Measurements from ENCODE around the gene FAM89A. TPM values are rescaled to one million over a fixed set of nuclear protein-coding genes. Genes with fewer than 3 reads are reported as not detected.

Gene FAM89A
- total and polyA plus RNA-seq, 2 of the 8 experiments (the other 6 are each of a cell fraction or from before 2014, with no cell fraction given), result 2.1 to 2.2 TPM

DNA sequence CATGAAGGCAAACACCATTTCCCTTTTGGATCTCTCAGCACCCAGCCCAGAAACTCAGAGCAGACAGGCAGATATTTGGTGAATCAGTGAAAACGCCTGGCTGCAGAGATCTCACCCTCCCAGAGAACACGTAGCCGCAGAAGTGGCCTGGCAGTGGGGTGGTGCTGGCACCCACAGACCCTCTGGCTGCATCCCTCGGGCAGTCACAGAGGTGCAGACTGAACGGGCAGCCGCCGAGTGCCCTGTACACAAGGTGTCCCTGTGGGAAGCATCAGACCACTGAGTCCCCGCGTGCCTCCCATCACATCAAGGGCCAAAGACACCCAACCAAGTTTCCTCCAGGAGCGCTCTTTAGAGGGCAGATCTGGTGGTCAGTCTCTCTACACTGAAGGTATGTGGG, 12.1 kb downstream of the FAM89A start:
- ChIA-PET POLR2A (ENCODE audit: partially characterized antibody) (no interaction called here), CTCF (ENCODE audit: partially characterized antibody) (interaction anchor here (1.5 kb wide), 1 partner anchor 13 kb away, joined by 6 read pairs; the partner anchor contains the start of gene FAM89A)
- Histone ChIP-seq H4K5ac (ENCODE audit: insufficient read length, low read depth, low read length) (no peak overlapping the region), H3K4me2 (ENCODE audit: insufficient read depth in 1 of 2, low read depth in 2 of 2, low read length in 2 of 2) (no peak overlapping the region), H2BK120ac (replicated peaks; ENCODE audit: low read depth, low read length) (no peak overlapping the region), H3K9me3 (ENCODE audit: insufficient read depth in 2 of 2, low read depth in 1 of 2, low read length in 1 of 2) (no peaks in the 10 kb centered on the region), H3K79me2 (ENCODE audit: control insufficient read depth in 1 of 2, insufficient read depth in 2 of 2, low read length in 2 of 2) (no peaks in the 10 kb centered on the region), H3K4me3 (ENCODE audit: extremely low read depth in 1 of 4, insufficient read depth in 2 of 4, low read depth in 3 of 4, low read length in 4 of 4) (no peak overlapping the region), H4K8ac (ENCODE audit: extremely low read depth, insufficient read depth, low read length) (no peak overlapping the region), H3K23me2 (ENCODE audit: low read depth, low read length) (no peaks in the 10 kb centered on the region; the same call in 1 of the 2 replicates), H2BK15ac (ENCODE audit: low read length) (no peak overlapping the region), H3K18ac (ENCODE audit: extremely low read depth, low read length) (no peak overlapping the region), H3K36me3 (ENCODE audit: control insufficient read depth in 2 of 4, insufficient read depth in 4 of 4, low read length in 3 of 4) (no peaks in the 10 kb centered on the region), H3K14ac (ENCODE audit: insufficient read length) (no peak overlapping the region), H3K27ac (ENCODE audit: low read depth, low read length) (no peak overlapping the region), H3K56ac (replicated peaks; ENCODE audit: insufficient read length, low read depth, low read length) (no peak overlapping the region), H3K9ac (replicated peaks in 1 of 4; ENCODE audit: extremely low read depth in 1 of 4, low read depth in 3 of 4, low read length in 3 of 4) (no peak overlapping the region), H3K27me3 (replicated peaks in 1 of 4; ENCODE audit: control insufficient read depth in 3 of 4, extremely low read depth in 1 of 4, insufficient read depth in 3 of 4, low read length in 3 of 4) (no peaks in the 10 kb centered on the region; a peak in 3 of 7 replicates), H2BK12ac (ENCODE audit: low read depth, low read length) (0 out of 2 replicates have a peak overlapping the region, but pooled peaks have one; percentile 27), H3K4me1 (replicated peaks in 1 of 4; ENCODE audit: control insufficient read depth in 3 of 4, insufficient read depth in 4 of 4, low read length in 3 of 4) (no peaks in the 10 kb centered on the region), H3K4ac (replicated peaks; ENCODE audit: insufficient read length, low read depth, low read length) (no peak overlapping the region), H2AK5ac (ENCODE audit: low read depth, low read length) (no peak overlapping the region), H4K91ac (replicated peaks; ENCODE audit: insufficient read length, low read length) (no peak overlapping the region), H3K79me1 (ENCODE audit: low read depth, low read length) (no peaks in the 10 kb centered on the region), H2AFZ (ENCODE audit: low read length) (no peak overlapping the region), H2BK20ac (ENCODE audit: low read length) (0 out of 2 replicates have a peak overlapping the region, but pooled peaks have one; percentile 32), H3K23ac (ENCODE audit: insufficient read length) (no peak overlapping the region), H4K20me1 (replicated peaks in 1 of 2; ENCODE audit: control insufficient read depth in 1 of 2, insufficient read depth in 2 of 2, low read length in 2 of 2) (no peaks in the 10 kb centered on the region), H2BK5ac (ENCODE audit: low read depth, low read length) (peak overlapping the region; percentile 32; the same call in 1 of the 2 replicates)
- FAIRE-seq, result no peak
- no peak for DNase-seq (ENCODE audit: low read depth in 1 of 2, low spot score in 2 of 2)
- 93% methylated on average over 10 of the region's 10 CpGs; no CpG with 5 or more reads in 1 of the 2 experiments for WGBS, 2 experiments (ENCODE audit: extremely low coverage in 1 of 2, insufficient coverage in 1 of 2, insufficient read length in 1 of 2, insufficient replicate concordance in 2 of 2, low coverage in 1 of 2, low lambda C conversion rate in 2 of 2, missing lambda C conversion rate in 1 of 2)
- TF ChIP-seq RFX5 (IDR thresholded peaks at IDR 0.05; ENCODE audit: borderline replicate concordance, low read depth, low read length) (no peak), RNF2 (IDR thresholded peaks at IDR 0.05; ENCODE audit: borderline replicate concordance, low read depth, low read length, missing control alignments, poor library complexity, severe bottlenecking) (no peak), HDAC6 (IDR thresholded peaks at IDR 0.05; ENCODE audit: low read depth, low read length) (no peak), ZNF274 (IDR thresholded peaks at IDR 0.05; ENCODE audit: borderline replicate concordance, extremely low read depth, low read length) (no peak), NRF1 (IDR thresholded peaks at IDR 0.05; ENCODE audit: low read depth, low read length) (no peak), SP2 (IDR thresholded peaks at IDR 0.05; ENCODE audit: low read length) (no peak), EP300 (IDR thresholded peaks at IDR 0.05; ENCODE audit: borderline replicate concordance in 1 of 2, low read depth in 2 of 2, low read length in 2 of 2) (no peak), SRF (IDR thresholded peaks at IDR 0.05; ENCODE audit: low read depth, low read length) (no peak), SUZ12 (IDR thresholded peaks at IDR 0.05; ENCODE audit: low read length) (no peak)
- TF ChIP-seq, protein P1, sequence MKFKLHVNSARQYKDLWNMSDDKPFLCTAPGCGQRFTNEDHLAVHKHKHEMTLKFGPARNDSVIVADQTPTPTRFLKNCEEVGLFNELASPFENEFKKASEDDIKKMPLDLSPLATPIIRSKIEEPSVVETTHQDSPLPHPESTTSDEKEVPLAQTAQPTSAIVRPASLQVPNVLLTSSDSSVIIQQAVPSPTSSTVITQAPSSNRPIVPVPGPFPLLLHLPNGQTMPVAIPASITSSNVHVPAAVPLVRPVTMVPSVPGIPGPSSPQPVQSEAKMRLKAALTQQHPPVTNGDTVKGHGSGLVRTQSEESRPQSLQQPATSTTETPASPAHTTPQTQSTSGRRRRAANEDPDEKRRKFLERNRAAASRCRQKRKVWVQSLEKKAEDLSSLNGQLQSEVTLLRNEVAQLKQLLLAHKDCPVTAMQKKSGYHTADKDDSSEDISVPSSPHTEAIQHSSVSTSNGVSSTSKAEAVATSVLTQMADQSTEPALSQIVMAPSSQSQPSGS (IDR thresholded peaks at IDR 0.05; ENCODE audit: low read length), result no peak
